HCEC 1CT (cell line): ENCODE results near the gene ARGFX.
A peak's percentile ranks its signal among the peaks of the same experiment; 100 is the strongest.
"Not testable (repeated sequence)": the region's sequence is repeated elsewhere in the genome, so short reads cannot be mapped to it uniquely, and the experiment has no call there.

Experiments
- DNase-seq: peaks from one replicate; pipeline ENCODE4 v3.0.0-alpha.2; 2017

The ARGFX gene

DNA sequence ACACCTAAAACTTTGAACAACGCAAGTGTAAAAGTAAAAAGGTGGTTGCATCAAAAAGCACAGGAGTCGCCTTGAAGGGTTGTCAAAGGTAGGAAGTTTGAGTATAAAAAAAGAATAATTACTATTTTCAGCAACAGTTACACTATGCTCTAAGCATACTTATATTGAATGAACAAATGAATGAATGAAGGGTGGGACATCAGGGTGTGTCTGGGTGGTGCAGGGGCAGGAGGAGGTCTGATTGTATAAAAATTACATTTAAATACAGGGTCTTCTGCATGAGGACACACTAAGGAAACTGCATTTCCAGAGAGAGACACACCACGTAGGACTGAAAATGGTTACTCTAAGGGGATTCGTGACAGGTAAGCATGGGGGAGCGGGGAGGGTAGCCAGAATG lies at the start of gene ARGFX:
Gene ARGFX (plus strand): TSS at position 301 of the 400 bp plus-strand sequence. CDS start 2,765 bp downstream, outside the sequence.
- no peak for DNase-seq

DNA sequence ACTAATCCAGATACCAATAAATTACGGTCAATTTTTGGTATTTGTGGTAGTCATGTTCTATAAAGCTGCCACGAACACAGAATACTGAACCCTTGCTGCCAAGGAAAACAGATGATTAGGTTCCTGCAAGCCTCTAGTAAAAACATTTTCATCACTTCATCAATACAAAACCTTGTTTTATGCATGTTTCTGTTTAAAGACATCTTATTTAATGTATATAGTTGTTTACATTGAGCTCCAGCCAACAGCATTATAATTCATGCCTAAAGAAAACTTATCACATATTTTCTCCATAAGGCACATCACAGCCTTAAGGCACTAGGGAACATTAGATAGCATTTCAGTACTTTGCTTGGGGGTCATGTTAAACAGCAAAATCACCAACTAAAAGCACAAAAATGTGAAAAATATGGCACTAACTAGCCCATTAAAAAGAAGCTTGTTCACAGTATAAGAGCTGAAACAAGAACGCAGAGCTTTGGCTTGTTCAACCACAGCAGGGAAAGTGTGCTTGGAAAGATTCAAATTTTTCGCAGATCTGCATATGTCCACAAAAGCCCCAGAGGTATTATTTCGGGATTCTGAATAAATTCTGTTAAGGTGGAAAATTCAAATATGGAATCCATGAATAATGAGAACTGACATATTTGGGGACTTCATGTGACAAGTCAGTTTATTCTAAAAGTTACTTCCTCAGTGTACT lies 49.6 kb upstream of the ARGFX start:
- DNase-seq: no peak

GRCh38 chr3:121520510-121520909 lies 47.2 kb upstream of the ARGFX start:
- no peak for DNase-seq

DNA sequence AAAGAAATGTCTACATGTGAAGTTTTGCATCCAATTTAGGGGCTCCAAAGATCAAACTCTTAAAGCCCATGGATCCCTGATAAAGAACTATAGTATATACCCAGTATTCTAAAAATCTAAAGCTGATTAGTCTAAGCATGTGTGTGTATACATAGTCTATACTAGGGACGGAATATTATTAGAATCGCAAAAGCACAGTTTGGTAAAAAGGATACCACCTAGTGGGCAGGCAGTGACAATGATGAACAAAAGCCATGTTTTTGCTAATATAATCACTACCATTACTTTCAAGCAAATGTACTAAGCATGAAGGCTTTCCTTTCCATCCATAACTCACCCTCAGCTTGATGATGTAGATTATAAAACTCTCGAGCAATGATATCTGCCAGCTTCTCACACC lies 38.4 kb upstream of the ARGFX start:
- peak; percentile 29 for DNase-seq

DNA sequence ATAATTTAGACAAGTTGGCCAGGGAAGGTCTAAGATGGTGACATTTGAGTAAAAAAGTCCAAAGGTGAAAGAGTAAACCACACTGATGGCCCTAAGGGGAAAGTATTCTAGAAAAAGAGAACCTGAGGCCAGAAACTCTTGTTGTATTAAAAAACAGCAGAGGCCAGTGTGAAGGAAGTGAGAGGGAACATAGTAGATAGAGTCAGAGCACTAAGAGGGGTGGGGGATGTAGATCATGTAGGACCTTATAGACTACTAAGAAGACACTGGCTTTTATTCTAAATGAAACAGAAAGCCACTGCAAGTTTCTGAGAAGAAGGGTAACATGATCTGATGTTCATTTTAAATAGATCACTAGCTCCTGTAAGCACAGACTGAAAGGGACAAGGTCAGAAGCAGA lies 36.5 kb upstream of the ARGFX start:
- DNase-seq: no peak

- DNase-seq: no peak
These were observed 24.8 kb upstream of the ARGFX start for GRCh38 chr3:121542924-121543323.

GRCh38 chr3:121545049-121545573 lies 22.6 kb upstream of the ARGFX start:
- peak; percentile 13 for DNase-seq

DNA sequence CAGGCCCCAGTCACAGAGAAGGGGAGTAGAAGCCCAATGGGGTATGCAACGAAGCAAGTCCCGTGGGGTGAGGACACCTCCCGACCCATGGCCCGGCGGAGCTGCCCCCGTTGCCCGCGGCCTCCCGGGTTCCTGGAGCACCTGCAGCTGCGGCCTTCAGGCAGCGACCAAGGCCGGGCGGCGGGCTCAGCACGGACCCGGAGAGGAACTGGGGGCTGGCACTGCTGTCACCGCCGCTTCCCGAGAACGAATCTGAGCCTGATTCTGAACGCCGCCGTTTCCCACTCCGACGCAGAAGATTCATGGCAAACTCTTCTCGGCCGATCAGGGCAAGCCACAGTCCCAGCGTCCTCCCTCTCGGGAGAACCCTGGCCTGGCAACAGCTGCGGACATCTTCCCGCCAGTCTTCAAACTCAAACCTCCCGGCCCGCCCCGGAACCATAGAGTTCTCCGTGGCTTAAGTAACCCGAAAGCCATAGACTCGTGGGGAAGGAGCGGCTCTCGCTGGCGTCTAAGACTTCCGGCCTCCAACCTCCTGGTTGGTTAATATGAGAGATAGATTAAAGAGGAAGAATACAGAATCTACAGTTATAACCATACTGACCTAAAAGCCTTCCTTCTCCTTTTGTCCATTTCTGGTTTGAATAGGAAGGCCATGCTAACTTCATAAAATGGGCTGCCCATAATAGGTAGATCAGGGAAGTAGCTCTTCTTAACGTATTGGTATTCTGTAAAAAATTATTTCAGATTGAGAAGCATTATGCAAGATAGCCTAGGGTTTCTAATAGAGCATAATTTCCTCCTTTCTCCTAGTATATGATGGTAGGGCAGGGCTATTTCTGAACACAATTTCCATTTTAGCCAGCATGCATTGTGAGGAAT lies 21.9 kb upstream of the ARGFX start, which contains the start of gene POLQ:
Gene POLQ (minus strand): TSS at position 415 of the 882 bp plus-strand sequence. CDS start 111 bp downstream, at position 304.
- peak; percentile 95 for DNase-seq

DNA sequence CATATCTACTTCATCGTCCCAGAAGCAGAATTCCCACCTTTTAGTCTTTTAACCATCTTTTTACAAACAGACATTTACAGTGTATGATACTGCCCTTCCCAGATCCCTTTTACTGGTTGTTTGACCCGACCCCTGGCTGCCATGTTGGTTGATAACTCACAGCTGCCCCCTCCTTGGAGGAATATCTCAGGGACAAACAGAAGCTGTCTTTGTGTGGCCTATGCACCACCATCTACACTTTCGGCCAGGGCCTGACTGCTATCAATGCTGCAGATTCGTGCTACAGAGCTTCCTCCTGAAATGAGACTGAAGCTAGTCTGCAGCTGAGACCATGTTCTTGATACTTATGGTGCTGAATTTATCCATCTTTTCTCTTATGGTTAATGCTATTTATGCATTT lies 15.4 kb upstream of the ARGFX start:
- no peak for DNase-seq

- no peak for DNase-seq
These were observed 15.0 kb upstream of the ARGFX start for GRCh38 chr3:121552797-121553196.

GRCh38 chr3:121557426-121557934 lies 10.3 kb upstream of the ARGFX start:
- DNase-seq: no peak

DNA sequence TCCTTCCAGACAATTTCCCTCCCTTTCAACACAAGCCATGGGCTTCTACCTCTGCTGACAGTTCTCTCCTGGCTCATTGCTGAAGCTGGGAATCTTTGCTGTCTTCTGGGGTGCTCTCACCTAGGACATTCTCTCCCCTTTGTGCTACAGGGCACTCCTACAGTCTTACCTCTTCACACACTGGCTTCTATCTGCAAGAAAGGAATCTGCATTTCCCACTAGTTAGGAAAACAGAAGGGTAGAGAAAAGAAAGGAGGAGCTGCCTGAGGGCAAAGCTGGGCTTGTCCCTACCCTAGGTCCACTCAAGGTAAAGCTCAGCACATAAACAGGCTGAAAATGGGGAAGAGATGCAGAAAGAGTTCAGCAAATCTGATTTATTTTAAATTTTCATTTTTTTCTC lies 5.6 kb upstream of the ARGFX start:
- no peak for DNase-seq

GRCh38 chr3:121566773-121567172 lies 976 bp upstream of the ARGFX start:
- DNase-seq: no peak

GRCh38 chr3:121574449-121574848 lies 6.7 kb downstream of the ARGFX start:
- no peak for DNase-seq

GRCh38 chr3:121581691-121582090 lies 13.9 kb downstream of the ARGFX start:
- DNase-seq: no peak

- no peak for DNase-seq
These were observed 16.7 kb downstream of the ARGFX start for GRCh38 chr3:121584418-121584817.

DNA sequence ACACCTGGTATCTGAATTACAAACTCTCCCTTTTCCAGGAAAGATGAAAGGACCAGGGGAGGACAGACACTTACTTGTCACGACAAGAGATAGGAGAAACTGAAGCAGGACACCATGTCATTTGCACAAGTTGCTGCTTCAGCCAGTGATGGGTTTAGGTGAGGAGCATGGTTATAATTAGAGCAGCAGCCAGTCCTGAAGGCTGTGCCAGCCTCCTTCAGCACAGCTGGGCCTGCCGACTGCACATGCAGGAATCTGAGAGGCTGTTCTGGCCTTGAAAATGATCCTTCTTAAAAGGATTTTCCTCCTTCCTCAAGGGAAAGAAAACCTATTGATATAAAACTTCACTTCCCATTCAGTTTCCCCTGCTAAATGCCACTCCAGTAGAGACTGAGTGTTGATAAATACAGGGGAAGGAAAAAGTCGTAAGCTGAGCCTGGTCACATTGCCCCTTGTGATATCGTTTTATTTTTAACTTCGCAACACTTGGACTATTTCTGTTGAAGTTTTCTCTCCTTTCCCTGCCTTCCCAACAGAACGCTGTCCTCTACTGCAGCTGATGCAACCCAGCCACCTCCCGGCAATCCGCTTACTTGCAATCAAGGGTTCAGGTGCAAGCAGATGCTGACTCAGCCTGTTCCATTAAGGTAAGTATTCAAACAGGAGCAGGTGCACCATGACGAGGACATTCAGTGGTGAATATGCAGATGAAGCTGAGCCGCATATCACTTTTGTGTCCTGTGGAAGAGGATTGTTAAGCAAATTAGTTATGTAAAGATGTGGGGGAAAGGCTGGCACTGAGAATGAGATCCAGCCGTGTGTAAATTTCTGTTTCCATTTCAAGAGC lies 25.3 kb downstream of the ARGFX start, which contains the start of gene FBXO40:
Gene FBXO40 (plus strand): TSS at position 524 of the 847 bp plus-strand sequence. CDS start 27,197 bp downstream, outside the sequence.
- DNase-seq: no peak

DNA sequence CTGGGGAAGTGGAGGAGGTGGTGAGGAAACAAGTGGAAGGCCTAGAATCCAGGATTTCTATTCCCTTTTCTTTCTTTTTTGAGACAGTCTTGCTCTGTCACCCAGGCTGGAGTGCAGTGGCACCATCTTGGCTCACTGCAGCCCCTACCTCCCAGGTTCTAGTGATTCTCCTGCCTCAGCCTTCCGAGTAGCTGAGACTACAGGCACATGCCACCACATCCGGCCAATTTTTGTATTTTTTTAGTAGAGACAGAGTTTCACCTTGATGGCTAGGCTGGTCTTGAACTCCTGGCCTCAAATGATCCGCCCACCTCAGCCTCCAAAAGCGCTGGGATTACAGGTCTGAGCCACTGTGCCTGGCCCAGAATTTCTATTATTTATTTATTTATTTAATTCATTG lies 26.1 kb downstream of the ARGFX start:
- not testable (repeated sequence) for DNase-seq

GRCh38 chr3:121594850-121595249 lies 27.1 kb downstream of the ARGFX start:
- no peak for DNase-seq

GRCh38 chr3:121595765-121596406 lies 28.1 kb downstream of the ARGFX start:
- no peak for DNase-seq

- no peak for DNase-seq
These were observed 30.8 kb downstream of the ARGFX start for GRCh38 chr3:121598564-121598963.

DNA sequence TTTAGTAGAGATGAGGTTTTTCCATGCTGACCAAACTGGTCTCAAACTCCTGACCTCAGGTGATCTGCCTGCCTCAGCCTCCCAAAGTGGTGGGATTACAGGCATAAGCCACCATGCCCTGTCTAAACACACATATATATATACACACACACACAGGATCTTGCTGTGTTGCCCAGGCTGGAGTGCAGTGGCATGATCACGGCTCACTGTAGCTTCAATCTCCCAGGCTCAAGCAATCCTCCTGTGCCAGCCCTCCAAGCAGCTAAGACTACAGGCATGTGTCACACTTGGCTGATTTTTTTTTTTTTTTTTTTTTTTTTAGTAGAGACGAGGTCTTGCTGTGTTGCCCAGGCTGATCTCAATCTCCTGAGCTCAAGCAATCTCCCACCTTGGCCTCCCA lies 32.2 kb downstream of the ARGFX start:
- DNase-seq: not testable (repeated sequence)
